Gastrocnemius medialis (tissue), 4 donors: Measurements from ENCODE around the gene MACROD2.

Experiments used
- CTCF ChIP-seq, 5 experiments: fragments of 450-650 bp in 3 of 5; fragments of 200-600 bp in 2 of 5; sonication (generic) in 2 of 5; IDR thresholded peaks in 4 of 5; conservative IDR thresholded peaks in 1 of 5; 1 replicate in 4 of 5; 2 replicates in 1 of 5; pipeline ENCODE4 v1.5.1; 2016 to 2019; ENCODE audit warnings: antibody characterized with exemption in 5 of 5, mild to moderate bottlenecking in 3 of 5, moderate library complexity in 3 of 5
- POLR2A ChIP-seq, 2 donors: fragments of 450-650 bp; IDR thresholded peaks; one replicate each; pipeline ENCODE4 v1.6.1; 2017; ENCODE audit warnings: antibody characterized with exemption in 2 of 2, mild to moderate bottlenecking in 2 of 2, moderate library complexity in 2 of 2

GRCh38 chr20:14885661-14886060, 890.3 kb downstream of the MACROD2 start:
- no peak for TF ChIP-seq CTCF (IDR thresholded peaks at IDR 0.05 in 4 of 5, conservative IDR thresholded peaks at IDR 0.05 in 1 of 5)
- no peak for TF ChIP-seq POLR2A (IDR thresholded peaks at IDR 0.05)
